ENCODE measurements around the gene CABP2. TPM values are rescaled to one million over a fixed set of nuclear protein-coding genes. Genes with fewer than 3 reads are reported as not detected.
"Not testable (repeated sequence)": the region's sequence is repeated elsewhere in the genome, so short reads cannot be mapped to it uniquely, and the experiment has no call there.

Gene CABP2
- total RNA-seq, 6 experiments from 2014 or later: not detected

- no peaks in the 10 kb centered on the region for H3K4me1 Mint-ChIP-seq (ENCODE audit: low read depth)
- no peak overlapping the region for H3K4me3 Mint-ChIP-seq
These were observed 2.1 kb downstream of the CABP2 start for GRCh38 chr11:67520856-67521824.

GRCh38 chr11:67519726-67520125, 3.5 kb downstream of the CABP2 start:
- TF ChIP-seq CTCF (IDR thresholded peaks at IDR 0.05): no peak
- H3K9me3 Mint-ChIP-seq: no peaks in the 10 kb centered on the region
- peaks cover 23% of the 10 kb centered on the region for H3K27me3 Mint-ChIP-seq (ENCODE audit: insufficient read depth)
- DNase-seq: no peak
- no peaks in the 10 kb centered on the region for H3K36me3 Mint-ChIP-seq (ENCODE audit: low read depth)
- no peak overlapping the region for H3K27ac Mint-ChIP-seq
- H3K4me3 Mint-ChIP-seq: no peak overlapping the region
- no peaks in the 10 kb centered on the region for H3K4me1 Mint-ChIP-seq (ENCODE audit: low read depth)

More at GRCh38 chr11:67520856-67521824, 2.1 kb downstream of the CABP2 start:
- H3K9me3 Mint-ChIP-seq: no peaks in the 10 kb centered on the region
- H3K36me3 Mint-ChIP-seq (ENCODE audit: low read depth): no peaks in the 10 kb centered on the region
- peaks cover 15% of the 10 kb centered on the region for H3K27me3 Mint-ChIP-seq (ENCODE audit: insufficient read depth)
- no peak for TF ChIP-seq CTCF (IDR thresholded peaks at IDR 0.05)
- no peak for DNase-seq
- no peak overlapping the region for H3K27ac Mint-ChIP-seq

GRCh38 chr11:67517784-67518552, 5.3 kb downstream of the CABP2 start:
- H3K36me3 Mint-ChIP-seq (ENCODE audit: low read depth): no peaks in the 10 kb centered on the region
- no peak overlapping the region for H3K4me3 Mint-ChIP-seq
- DNase-seq: no peak
- no peak for TF ChIP-seq CTCF (IDR thresholded peaks at IDR 0.05)
- no peaks in the 10 kb centered on the region for H3K9me3 Mint-ChIP-seq
- no peaks in the 10 kb centered on the region for H3K4me1 Mint-ChIP-seq (ENCODE audit: low read depth)
- H3K27ac Mint-ChIP-seq: no peak overlapping the region
- peaks cover 23% of the 10 kb centered on the region for H3K27me3 Mint-ChIP-seq (ENCODE audit: insufficient read depth)

GRCh38 chr11:67516806-67517205, 6.4 kb downstream of the CABP2 start:
- H3K9me3 Mint-ChIP-seq: no peaks in the 10 kb centered on the region
- no peak for DNase-seq
- H3K4me1 Mint-ChIP-seq (ENCODE audit: low read depth): no peaks in the 10 kb centered on the region
- no peak overlapping the region for H3K27ac Mint-ChIP-seq
- H3K4me3 Mint-ChIP-seq: no peak overlapping the region
- H3K27me3 Mint-ChIP-seq (ENCODE audit: insufficient read depth): peaks cover 22% of the 10 kb centered on the region
- no peaks in the 10 kb centered on the region for H3K36me3 Mint-ChIP-seq (ENCODE audit: low read depth)
- no peak for TF ChIP-seq CTCF (IDR thresholded peaks at IDR 0.05)

GRCh38 chr11:67514116-67514515, 9.1 kb downstream of the CABP2 start:
- Mint-ChIP-seq H3K36me3 (ENCODE audit: low read depth) (no peaks in the 10 kb centered on the region), H3K4me1 (ENCODE audit: low read depth) (peaks cover 9% of the 10 kb centered on the region), H3K9me3 (no peaks in the 10 kb centered on the region), H3K27me3 (ENCODE audit: insufficient read depth) (peaks cover 23% of the 10 kb centered on the region), H3K4me3 (no peak overlapping the region), H3K27ac (no peak overlapping the region)
- no peak for TF ChIP-seq CTCF (IDR thresholded peaks at IDR 0.05)
- DNase-seq: no peak

- H3K9me3 Mint-ChIP-seq, DNase-seq: not testable (repeated sequence)
These were observed 11.7 kb downstream of the CABP2 start for GRCh38 chr11:67511558-67511957.

More at GRCh38 chr11:67511558-67511957, 11.7 kb downstream of the CABP2 start:
- Mint-ChIP-seq H3K4me1 (ENCODE audit: low read depth) (peaks cover 23% of the 10 kb centered on the region), H3K27me3 (ENCODE audit: insufficient read depth) (peaks cover 24% of the 10 kb centered on the region)
- not testable (repeated sequence) for H3K27ac Mint-ChIP-seq; H3K4me3 Mint-ChIP-seq; H3K36me3 Mint-ChIP-seq (ENCODE audit: low read depth)

All from HFFc6 (cell line).